HG03575 (cell line): ENCODE results near the gene LTO1.

Experiments
- ATAC-seq: cut with Tn5 transposase; IDR thresholded peaks from one replicate; pipeline ENCODE4 v1.9.1; 2021; ENCODE audit not compliant: unreplicated experiment, insufficient number of reproducible peaks, low FRiP score; ENCODE audit errors: extremely low read depth

The LTO1 gene

DNA sequence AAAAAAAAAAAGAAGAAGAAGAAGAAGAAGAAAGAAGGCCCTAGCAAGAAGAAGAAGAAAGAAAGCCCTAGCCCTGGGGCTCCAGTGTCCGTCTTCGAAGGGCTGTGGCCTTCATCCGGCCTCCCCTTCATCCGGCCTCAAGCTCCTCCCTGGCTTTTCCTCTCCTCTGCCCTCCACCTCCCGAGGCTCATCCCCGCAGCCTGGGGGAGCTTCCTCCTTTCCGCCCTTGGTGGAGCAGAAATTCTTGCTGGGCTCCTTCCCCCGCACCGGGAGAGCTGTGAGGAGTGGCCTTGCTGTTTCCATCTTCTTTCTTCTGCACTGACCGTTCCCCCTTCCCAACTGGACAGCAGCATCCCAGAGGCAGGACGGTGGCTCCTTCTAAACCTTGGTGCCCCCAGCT, 9.5 kb upstream of the LTO1 start:
- no peak for ATAC-seq

DNA sequence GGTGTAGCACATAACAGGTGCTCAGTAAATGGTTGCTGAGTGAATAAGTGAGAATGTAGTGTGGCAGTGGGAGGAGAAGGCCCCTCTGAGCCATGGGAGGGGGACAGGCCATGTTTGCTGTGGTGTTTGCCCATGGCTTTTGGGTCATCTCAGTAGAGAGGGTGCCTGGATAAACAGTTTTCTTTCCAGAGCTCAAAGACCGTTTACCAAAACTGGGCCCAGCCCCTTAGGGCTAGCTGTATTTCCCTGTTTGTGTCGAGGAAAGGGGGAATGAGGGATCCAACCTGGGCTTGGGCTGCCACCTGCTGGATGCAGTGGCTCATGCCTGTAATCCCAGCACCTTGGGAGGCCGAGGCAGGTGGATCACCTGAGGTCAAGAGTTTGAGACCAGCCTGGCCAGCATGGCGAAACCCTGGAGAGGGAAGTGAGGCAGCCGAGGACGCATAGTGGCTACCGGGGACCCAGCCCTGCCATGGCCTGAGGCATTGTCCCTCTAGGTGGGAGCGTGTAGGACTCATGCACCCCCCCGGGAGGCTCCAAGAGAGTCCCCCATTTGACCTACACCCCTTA, 8.7 kb upstream of the LTO1 start:
- ATAC-seq = no peak

DNA sequence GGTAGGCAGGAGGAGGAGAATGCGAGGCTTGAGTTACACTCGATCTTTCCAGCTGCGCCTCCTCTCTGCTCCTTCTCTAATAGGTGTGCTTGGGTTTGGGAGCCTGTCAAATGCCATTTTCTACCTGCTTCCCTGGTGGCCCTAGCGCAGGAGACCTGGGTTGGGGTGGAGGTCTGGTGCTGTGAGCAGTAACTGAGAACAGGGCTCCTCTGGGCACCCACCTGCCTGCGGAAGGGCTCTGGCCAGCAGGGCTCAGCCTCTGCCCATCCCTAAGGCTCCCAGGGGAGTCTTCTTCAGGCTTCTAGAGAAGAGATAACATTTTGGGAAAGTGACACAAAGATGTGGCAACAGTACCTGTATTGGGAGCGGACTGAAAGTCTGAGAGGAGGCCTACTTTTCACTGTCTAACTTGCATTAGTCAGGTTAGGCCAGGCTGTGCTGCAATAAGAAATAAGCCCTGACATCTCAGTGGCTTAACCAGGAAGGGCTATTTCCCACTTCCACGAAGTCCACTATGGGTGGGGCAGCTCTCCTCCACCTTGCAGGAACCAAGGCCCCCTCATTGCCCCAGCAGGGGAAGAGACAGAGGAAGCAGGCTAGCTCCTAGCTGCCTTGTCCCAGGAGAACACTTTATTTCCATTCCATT, 7.7 kb upstream of the LTO1 start:
- ATAC-seq = no peak

DNA sequence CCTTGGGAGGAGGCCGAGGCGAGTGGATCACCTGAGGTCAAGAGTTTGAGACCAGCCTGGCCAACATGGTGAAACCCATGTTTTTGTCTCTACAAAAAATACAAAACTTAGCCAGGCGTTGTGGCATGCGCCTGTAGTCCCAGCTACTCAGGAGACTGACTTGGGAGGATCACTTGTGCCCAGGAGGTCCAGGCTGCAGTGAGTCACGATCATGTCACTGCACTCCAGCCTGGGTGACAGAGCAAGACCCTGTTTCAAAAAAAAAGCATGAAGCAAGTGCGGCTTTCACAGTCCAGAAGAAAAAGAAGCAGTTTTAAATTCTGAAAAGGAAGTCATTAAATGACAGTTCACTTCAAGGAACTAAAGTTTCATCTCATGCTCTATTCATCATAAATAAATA, 7.1 kb upstream of the LTO1 start:
- no peak for ATAC-seq

DNA sequence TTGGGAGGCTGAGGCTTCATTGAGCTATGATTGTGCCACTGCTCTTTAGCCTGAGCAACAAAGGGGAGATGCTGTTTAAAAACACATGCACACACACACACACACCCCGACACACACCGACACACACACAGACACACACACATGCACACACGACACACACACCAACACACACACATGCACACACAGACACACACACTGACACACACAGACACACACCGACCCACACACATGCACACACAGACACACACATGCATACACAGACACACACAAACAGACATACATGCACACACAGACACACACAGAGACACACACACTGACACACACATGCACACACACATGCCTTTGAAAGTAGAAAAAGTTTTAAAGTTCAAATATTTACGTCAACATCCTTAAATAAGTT, 5.5 kb upstream of the LTO1 start:
- ATAC-seq = no peak

DNA sequence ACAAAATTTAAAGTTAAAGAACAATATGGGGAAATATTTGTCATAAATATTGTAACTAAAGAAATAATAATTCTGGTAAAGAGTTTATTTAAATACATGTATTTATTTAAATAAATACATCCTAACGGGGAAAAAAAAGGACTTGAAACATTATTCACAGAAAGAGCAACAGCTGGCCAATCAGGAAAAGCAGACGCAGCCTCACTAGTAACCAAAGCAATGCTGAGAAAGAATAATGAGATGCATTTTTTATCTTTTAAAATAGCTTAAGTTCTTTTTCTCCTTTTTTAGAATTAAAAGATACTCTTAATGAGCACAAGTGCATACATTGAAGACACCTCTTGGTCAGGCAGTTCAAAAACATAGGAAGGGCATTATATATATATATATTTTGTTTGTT, 2.6 kb upstream of the LTO1 start:
- ATAC-seq = no peak

DNA sequence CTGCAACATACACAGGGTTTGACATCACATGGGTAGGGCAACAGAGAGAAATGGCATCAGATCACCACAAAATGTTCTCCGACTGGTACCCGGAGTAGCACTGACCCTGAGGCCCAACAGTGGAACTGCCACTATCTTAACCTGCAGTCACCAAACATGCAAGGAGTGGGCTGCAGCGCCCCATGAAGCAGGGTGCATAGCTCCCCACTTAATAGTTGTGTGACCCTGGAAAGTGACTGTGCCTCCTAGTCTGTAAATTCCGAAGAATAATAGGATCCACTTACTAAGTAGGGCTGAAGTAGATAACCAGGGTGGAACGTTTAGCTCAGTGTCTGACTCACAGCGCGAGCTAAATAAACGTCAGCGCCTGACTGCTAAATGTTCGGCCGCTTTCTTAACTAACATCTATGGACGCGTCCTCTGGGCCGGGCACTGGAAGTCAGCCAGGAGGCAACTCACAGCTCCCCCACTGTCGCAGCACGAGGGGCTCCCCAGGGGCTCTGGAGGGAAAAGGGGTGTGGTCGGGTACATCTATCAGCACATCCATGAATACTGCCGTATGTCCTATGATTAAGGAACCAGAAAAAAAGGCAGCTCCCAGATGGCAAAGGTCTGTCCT, 777 bp downstream of the LTO1 start:
- ATAC-seq = no peak

DNA sequence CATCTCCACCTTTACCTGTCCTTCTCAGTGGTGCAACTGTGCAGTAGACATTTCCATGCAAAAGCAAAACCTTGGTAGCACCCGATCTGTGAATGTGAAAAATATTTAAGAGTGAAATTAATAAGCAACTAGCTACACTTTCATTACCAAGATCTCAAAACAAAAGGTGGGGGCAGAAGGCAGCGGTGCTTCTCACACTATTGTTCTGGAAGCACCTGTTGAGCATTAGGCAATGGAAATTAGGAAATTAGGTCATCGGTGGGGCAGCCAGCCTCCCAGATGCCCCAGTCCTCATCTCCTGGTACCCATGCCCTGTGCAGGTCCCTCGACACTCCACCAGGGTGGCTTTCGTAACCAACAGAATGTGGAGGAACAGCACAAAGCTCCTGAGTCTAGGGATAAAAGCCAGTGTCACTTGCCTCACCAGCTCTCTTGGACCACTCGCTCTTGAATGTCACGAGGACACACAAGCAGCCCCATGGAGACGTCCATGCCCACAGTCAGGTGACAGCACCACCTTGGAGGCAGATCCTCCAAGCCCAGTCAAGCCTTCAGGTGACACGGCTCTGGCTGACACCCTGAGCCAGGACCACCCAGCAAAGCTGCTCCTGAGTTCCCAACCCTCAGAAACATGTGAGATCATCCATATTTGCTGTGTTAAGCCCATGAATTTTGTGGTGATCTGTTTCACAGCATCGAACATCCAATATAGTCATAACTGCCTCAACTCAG, 3.3 kb downstream of the LTO1 start:
- ATAC-seq = no peak

DNA sequence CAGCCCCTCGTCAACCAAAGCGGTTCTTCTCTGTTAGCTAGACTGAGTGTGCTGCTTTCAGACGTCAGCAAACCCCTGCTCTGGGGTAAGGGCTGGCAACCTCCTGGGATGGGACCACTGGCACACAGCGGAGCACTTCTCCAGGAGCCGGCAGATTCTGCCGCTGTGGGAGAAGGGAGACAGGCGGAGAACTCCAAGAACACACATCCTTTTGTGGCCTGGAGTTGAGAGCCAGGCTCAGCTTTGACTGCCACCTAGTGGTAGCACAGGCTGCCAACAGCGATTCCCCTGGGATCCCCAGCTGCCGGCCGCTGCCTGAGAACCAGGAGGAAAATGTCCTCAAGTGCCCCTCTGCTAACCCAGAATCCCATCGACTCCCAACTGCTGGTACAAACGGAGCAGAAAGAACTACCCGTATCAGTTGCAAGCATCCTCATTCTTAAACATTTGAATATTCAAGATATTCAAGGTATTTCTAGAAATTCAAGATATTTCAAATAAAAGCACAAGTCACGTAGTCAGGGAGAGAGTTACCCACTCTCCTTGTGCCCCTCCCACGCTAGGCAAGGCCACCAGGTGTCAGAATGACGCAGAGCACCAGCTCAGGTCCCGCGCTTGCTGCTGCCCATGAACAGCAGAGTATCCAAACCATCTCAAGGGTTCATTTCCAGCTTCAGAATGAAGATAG, 4.9 kb downstream of the LTO1 start:
- no peak for ATAC-seq

DNA sequence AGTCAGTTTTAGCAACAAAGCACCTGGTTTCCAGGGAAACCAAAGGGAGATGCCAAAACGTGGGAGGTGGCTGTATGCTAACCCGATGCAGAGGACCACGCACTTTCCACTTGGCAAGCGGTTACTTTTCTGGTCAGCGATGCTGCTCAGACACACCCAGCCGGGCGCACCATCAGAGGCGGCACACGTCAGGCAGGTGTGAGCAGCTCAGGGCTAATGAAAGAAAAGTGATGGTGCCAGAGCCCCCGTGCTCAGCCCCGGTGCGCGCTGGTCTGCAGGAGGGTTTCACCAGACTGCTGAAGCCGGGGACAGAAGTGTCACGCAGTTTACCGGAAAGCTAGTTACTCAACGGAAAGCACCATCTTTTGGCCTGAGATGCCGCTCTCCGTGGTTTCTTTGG, 5.7 kb downstream of the LTO1 start:
- no peak for ATAC-seq

DNA sequence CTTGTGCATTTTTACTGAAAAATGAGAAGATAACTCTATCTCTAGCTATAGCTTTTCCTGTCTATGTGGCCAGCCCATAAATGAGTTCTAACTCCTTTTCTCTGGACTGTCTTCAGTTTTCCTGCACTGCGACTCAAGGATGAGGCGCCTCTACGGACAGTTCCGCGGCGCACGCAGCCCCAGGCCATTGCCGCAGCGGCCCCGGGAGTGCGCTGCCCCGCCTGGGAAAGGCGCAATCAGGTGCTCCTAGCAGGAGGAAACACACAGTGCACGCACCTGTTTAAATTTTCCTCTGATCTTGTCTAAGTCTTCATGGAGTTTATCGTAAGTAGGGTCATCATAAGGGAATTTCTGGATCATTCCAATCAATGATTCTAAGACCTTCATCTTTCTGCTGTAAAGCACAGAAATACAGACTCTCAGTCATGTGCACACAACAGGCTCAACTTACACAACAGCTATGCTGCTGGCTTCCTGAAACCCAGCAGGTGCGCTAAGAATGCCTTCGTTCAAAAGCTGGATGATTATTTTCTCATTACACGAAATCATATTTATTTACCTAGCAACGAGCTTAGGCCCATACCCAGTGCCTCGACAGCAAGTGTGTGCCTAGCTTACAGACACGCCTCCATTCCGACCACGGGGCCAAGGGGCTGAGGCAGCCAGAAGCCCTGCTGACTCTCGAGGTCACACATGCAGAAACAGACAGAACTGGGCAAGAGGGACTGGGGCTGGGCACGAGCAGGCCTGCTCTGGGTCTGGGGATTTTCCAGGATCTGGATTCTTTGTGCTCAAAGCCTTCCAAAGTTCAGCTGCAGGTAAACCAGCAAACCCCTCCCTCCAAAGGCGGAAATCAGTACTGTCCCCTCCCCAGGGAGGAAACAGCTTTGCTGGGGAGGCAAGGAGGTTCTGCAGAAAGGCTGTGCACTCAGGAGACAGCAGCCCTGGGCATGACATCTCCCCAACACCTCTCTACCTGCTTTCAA, 7.2 kb downstream of the LTO1 start:
- no peak for ATAC-seq

DNA sequence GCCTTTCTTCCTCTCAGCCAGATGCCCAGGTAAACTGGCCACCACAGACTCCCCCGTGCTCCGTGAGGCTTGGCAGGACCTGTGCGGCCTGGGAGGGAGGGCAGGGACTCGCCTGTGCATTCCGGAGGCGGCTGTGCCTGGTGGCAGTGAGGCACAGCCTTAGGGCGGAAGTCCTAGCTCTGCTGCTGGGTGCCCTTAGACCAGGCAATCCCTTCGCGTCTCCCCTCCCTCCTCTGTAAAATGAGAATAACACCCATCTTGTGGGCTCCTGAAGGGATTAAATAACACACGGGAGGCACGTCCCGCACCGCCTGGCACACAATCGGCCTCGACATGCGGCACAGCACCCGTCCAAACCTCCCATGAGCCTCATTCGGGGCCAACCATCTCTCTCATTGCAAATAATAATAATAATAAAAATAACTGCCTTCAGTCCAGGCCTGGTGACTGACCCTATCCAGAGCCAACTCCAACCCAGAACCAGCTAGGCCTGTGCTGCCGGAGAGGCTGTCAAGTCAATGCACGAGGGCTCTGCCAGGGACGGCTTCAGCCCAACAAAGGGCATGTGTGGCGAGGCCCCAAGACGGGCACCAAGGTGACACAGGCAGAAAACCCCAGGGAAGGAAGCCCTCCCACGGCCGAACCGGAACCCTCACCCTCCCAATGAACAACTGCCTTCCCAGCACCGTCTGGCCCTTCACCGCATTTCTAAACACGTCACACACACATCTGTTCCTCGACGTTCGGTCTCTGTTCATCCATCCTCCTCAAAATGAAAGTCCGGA, 8.2 kb downstream of the LTO1 start:
- ATAC-seq = no peak

DNA sequence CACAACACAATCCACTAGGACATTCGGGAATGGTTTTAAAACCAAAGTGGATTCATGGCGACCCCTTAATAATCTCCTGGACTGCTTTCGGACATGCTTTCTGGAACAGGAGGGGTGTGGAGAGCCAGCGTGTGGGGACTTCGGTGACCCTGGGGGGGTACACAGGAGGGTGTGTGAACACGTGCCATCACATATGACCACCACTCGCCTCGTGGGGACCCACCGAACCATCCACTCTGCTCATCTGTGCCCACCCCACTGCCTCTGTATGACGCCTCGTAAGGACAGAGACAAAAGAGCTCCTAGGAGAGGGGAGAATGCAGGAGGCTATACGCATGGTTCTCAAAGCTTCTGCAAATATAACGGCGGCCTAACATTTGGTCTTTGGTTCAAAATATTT, 8.9 kb downstream of the LTO1 start:
- ATAC-seq = no peak

DNA sequence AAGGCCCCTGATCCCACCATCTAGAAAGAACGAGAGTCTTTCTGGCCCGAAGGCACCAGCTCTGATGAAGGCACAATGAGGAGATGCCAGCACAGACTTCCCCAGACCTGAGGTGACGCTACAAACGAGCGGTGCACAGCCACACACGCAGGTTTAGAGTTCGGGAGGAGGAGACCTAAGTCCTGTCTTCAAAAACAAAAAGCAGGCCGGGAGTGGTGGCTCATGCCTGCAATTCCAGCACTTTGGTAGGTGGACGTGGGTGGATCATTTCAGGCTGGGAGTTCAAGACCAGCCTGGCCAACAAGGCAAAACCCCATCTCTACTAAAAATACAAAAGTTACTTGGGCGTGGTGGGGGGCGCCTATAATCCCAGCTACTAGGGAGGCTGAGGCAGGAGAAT, 9.5 kb downstream of the LTO1 start:
- ATAC-seq = no peak

DNA sequence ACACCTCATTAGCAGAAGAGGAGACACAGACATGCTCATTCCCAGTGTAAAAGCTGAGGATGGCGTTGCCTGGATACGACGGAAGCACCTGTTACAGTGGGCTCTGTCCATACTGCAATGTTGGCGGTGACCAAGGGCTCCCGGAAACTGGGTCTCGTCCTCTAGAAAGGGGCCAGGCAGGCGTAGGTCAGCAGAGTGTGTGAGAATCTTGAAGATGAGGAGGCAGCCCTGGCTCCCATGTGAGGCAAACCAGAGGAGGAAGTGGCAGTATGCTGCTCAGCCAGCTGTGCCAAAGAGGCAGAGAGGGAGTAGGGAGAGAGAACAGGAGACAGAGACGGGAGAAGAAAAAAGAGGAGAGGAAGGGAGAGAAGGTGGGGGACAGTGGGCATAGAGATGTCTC, 10.3 kb downstream of the LTO1 start:
- ATAC-seq = no peak

DNA sequence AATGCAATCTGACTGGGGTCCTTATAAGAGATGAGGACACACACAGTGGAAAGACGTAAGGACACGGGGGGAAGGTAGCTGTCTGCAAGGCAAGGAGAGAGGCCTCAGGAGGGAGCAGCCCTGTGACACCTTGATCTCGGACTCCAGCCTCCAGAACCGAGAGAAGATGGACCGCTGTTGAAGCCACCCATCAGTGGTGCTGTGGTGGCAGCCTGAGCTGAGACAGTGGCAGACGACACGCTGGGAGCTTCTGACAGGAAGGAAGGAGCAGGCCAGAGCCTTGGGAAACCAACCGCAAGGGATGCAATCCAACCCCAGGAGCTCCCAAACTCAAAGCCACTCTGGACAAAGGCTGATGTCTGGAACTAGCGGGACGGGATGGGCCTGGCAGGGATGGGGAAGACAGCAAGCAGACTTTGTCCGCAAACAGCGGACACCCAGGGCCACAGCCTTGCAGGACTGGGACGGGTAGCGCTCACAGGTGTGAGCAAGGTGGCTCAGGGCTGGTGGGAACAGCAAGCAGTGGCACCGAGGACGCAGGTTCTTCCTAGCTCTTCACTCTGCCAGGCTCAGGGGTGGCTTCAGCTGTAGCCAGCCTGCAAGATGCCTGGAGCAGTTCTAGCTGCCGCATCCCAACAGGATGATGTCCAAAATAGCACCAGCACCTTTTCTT, 10.9 kb downstream of the LTO1 start:
- ATAC-seq = no peak

DNA sequence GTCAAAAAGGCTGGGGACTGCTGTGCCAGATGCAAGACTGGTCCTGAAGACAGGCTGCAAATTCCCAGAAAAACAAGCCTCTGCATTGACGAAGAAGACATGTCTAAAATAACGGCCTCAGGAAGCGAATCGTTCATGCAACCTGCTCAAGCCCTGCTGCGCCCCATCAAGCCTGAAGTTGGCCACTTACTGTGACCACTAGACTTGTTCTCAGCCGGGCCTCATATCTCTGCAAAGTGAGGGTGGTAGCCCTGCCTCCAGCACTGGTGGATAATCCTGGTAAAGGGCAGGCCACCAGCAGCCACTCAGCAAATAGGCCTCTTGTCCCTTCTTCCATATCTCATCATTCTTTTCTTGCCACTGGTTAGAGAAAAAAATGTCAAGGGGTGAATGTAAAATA, 11.8 kb downstream of the LTO1 start:
- no peak for ATAC-seq
